ENCODE results near the gene HOXA1. TPM values are rescaled to one million over a fixed set of nuclear protein-coding genes. Genes with fewer than 3 reads are reported as not detected.

The HOXA1 gene
- not detected in 2 replicates for polyA plus RNA-seq

GRCh38 chr7:27095897-27096767 is at the start of gene HOXA1:
TSS of gene HOXA1 (minus strand) at chr7:27096000. CDS start at chr7:27095912, 88 bp downstream.

GRCh38 chr7:27143023-27143949 is 47.5 kb upstream of the HOXA1 start, which contains the start of gene HOXA5:
TSS of gene HOXA5 (minus strand) at chr7:27143681. CDS start at chr7:27143607, 74 bp downstream.

GRCh38 chr7:27130540-27131389 is 35.0 kb upstream of the HOXA1 start, which contains the start of gene HOXA4:
TSS of gene HOXA4 (minus strand) at chr7:27130757. CDS start at chr7:27130733, 24 bp downstream.

GRCh38 chr7:27102581-27103442 is 7.0 kb upstream of the HOXA1 start, which contains the start of gene HOXA2:
TSS of gene HOXA2 (minus strand) at chr7:27102683. CDS start at chr7:27102500, 183 bp downstream.

Other genes with a start within 250 kb of the HOXA1 start
- 4.1 and 9.0 TPM in 2 replicates for gene SKAP2, start 231.4 kb downstream of the HOXA1 start, polyA plus RNA-seq
- not detected in 2 replicates for gene HOXA2, start 6.7 kb upstream of the HOXA1 start, polyA plus RNA-seq
- not detected in 2 replicates for gene HOXA4, start 34.8 kb upstream of the HOXA1 start, polyA plus RNA-seq
- gene HOXA5, start 47.7 kb upstream of the HOXA1 start, polyA plus RNA-seq: not detected in 2 replicates
- not detected in 2 replicates for gene HOXA6, start 51.8 kb upstream of the HOXA1 start, polyA plus RNA-seq
- not detected in 2 replicates for gene HOXA3, start 56.6 kb upstream of the HOXA1 start, polyA plus RNA-seq
- not detected in 2 replicates for gene HOXA7, start 60.7 kb upstream of the HOXA1 start, polyA plus RNA-seq
- not detected in 2 replicates for gene HOXA9, start 69.5 kb upstream of the HOXA1 start, polyA plus RNA-seq
- not detected in 2 replicates for gene HOXA10, start 78.3 kb upstream of the HOXA1 start, polyA plus RNA-seq
- not detected in 2 replicates for gene HOXA11, start 89.2 kb upstream of the HOXA1 start, polyA plus RNA-seq
- gene HOXA13, start 104.1 kb upstream of the HOXA1 start, polyA plus RNA-seq: not detected in 2 replicates
- not detected in 2 replicates for gene EVX1, start 146.8 kb upstream of the HOXA1 start, polyA plus RNA-seq